HG03469 (cell line): Measurements from ENCODE around the gene PI4K2B.
"Not testable (repeated sequence)": the region's sequence is repeated elsewhere in the genome, so short reads cannot be mapped to it uniquely, and the experiment has no call there.

Experiments
- ATAC-seq: cut with Tn5 transposase; IDR thresholded peaks from one replicate; pipeline ENCODE4 v1.9.1; 2021; ENCODE audit warnings: mild to moderate bottlenecking, moderate library complexity, moderate number of reproducible peaks; ENCODE audit not compliant: unreplicated experiment

Gene PI4K2B

DNA sequence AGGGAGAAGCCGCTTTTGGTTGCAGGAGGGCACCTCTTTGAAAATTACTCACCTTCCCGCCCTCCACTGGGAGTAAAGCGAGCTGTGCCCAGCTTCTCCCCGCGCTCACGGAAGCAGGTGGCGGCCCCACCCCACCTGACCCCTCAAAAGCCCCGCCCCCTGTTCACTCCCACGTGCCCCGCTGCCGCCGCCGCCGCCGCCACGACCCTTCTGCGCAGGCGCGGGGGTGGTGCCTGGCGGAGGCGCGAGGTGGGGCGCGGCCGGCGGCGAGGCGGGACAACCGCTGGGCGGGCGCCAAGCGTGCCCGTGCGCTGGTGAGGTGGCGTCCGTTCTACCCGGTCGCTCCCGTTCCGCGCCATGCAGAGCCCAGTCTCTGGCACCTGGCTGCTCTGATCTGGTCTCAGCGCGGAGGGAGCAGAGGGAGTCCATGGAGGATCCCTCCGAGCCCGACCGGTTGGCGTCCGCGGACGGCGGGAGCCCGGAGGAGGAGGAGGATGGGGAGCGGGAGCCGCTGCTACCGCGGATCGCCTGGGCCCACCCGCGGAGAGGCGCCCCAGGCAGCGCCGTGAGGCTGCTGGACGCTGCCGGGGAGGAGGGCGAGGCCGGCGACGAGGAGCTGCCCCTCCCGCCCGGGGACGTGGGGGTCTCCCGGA, at the start of gene PI4K2B:
TSS of gene PI4K2B (plus strand) at position 297 of the 653 bp plus-strand sequence. CDS start at position 428, 131 bp downstream.
- peak; percentile 41 for ATAC-seq

DNA sequence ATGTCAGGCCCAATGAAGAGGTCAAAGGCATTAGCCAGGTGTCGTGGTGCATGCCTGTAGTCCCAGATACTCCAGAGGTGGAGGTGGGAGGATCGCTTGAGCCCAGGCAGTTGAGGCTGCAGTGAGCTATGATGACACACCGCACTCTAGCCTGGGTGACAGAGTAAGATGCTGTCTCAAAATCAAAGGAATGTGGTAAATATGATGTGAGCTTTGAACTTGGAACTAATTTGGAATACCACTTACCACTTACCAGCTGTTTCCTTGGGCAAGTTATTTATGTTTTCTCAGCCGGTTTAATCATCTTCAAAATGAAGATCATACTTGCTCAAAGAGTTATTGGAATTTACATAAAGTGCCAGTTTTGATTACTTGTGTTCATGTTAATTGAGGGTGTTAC, 49.8 kb upstream of the PI4K2B start:
- no peak for ATAC-seq

DNA sequence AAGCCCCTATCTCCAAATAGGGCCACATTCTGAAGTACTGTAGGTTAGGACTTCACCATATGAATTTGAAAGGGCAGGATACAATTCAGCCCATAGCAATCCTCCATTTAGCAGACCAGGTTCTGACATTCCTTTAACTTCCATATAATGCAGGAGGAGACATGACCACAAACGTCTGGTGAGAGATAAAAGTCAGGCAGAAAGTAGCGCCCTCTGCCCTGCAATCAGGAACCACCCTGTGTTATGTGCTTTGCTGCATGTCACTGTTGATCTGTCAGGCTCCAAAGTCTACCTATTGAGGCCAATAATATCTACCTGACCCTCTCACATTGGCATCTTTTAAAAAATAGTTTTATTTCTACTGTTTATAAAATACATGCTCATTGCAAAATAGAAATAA, 43.4 kb upstream of the PI4K2B start:
- ATAC-seq: no peak

DNA sequence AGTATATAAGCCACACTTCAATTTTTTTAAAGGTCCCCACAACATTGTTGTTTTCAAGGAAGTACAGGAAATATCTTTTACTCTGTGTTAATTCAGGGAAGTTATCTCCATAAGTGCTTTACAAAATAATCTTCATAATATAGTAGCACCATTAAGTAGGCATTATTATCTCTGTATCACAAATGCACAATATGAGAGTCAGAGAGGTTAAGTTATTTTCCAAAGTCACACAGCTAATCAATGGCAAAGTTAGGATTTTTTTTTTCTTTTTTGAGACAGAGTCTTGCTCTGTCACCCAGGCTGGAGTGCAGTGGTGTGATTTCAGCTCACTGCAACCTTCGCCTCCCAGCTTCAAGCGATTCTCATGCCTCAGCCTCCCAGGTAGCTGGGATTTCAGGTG, 35.1 kb upstream of the PI4K2B start:
- ATAC-seq: no peak

DNA sequence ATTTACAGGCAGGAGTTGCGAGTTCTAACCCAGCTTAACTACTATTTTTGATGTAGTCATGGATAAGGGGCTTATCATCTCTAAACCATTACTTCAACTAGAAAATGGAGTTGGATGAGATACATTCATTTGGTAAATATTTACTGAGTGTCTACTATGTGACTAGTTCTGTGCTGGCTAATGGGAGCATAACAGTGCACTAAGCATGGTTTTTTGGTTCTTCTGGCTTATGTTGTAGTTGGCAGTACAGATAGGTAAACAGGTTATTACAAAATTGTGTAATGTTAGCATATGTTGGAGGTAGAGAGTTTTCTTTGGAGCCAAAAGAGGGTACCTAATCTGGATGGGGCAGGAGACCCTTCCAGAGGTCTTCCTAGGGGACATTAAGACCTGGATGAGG, 25.8 kb upstream of the PI4K2B start:
- no peak for ATAC-seq

DNA sequence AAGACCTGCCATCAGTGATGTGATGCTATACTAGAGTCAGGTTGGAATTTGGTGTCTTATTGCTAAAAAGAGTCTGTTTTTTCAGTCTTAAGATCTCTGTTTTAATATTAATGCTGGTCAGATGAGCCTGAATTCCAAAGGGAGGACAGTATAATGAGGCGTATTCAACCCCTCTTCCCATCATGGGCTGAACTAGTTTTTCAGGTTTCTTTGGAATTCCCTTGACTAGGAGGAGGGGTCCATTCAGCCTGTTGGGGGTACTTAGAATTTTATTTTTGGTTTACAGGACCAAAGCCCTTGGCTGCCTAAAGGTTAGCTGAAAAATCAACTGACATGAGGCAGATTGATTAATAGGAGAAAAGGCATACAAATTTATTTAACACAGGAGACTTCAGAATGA, 24.1 kb upstream of the PI4K2B start:
- ATAC-seq: no peak

DNA sequence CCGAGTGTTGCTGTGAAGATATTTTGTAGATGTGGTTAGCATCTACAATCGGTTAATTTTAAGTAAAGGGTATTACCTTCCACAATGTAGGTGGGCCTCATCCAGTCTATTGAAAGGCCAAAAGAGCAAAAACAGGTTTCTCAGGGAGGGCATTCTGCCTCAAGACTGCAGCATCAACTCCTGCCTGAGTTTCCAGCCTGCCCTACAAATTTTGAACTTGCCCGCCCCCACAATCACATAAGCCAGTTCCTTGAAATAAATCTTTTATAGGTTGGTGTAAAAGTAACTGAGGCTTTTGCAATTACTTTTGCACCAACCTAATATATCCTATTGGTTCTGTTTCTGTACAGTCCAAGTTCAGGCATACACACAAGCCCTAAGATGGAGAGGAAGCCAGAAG, 22.1 kb upstream of the PI4K2B start:
- no peak for ATAC-seq

DNA sequence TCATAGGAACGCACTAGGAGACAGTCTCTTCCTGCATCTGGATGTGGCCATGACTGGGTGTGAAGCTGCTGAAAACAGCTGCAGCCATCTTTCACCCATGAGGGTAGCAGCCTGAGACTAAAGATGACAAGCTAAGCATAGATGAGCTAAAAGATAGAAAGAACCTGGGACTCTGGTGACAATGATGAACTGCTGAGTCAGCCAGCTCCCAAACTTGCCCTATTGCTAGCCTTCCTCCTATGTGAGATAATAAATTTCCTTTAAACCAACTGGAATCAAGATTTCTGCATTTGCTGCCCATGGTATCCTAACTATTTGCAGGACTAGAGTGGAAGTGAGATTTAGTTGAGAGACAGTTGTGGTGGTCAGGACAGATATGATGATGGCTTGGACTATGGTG, 21.0 kb upstream of the PI4K2B start:
- ATAC-seq: no peak

DNA sequence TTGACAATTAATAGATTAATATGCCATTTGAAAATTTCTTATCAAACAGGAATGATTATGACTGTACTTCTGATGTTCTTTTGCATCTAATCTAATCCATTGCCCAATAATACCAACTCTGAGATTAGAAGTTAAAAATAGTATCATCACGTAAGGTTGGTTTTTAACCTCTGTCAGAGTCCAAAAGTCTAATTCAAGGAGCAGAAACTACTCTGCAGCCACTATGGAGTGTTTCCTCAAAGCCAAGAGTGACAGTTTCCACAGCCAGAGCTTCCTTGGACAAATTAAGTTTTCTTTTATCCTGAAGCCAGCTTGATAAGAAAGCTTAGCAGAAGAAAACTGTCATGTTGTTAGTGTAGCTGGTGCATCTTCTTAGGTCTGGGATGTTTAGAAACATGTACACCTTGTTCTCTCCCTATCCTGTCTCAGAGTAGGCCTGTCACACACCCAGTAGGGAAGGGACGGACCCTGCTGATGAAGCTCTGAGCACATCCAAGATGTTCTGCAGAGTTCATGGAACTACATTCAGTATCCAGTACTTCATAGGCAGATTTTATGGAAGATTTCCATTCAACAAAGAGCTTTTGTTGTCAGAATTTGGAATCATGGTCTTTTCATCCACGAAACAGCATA, 20.4 kb upstream of the PI4K2B start:
- no peak for ATAC-seq

DNA sequence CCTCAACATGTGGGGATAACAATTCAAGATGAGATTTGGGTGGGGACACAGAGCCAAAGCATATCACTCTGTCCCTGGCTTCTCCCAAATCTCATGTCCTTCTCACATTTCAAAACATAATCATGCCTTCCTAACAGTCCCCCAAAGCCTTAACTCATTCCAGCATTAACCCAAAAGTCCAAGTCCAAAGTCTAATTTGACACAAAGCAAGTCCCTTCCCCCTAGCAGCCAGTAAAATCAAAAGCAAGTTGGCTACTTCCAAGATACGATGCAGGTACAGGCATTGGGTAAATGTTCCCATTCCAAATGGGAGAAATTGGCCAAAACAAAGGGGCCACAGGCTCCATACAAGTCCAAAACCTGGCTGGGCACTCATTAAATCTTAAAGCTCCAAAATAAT, 19.1 kb upstream of the PI4K2B start:
- ATAC-seq: not testable (repeated sequence)

DNA sequence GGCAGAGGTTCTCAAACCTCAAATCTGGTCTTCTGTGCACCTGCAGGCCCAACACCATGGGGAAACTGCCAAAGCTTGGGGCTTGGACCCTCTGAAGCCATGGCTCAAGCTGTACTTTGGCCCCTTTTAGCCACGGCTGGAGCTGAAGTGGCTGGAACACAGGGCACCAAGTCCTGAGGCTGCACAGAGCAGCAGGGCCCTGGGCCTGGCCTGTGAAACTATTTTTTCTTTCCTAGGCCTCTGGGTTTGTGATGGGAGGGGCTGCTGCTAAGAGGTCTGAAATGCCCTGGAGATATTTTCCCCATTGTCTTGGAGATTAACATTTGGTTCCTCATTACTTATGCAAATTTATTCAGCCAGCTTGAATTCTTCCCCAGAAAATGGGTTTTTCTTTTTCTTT, 18.3 kb upstream of the PI4K2B start:
- ATAC-seq: no peak

DNA sequence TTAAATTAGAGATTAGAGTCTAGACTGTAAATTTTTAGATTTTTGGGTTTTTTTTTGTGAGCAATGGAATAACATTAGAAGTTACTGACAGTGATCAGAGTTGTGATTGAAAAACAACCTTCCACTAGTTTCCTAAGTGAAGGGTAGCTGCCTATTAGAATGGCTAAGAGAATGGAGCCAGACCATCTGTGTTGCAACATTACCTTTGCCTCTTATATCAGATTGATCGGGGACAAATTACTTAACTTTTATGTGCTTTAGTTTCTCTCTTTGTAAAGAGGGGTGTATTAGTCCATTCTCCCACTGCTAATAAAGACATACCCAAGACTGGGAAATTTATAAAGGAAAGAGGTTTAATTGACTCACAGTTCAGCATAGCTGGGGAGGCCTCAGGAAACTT, 12.5 kb upstream of the PI4K2B start:
- no peak for ATAC-seq

DNA sequence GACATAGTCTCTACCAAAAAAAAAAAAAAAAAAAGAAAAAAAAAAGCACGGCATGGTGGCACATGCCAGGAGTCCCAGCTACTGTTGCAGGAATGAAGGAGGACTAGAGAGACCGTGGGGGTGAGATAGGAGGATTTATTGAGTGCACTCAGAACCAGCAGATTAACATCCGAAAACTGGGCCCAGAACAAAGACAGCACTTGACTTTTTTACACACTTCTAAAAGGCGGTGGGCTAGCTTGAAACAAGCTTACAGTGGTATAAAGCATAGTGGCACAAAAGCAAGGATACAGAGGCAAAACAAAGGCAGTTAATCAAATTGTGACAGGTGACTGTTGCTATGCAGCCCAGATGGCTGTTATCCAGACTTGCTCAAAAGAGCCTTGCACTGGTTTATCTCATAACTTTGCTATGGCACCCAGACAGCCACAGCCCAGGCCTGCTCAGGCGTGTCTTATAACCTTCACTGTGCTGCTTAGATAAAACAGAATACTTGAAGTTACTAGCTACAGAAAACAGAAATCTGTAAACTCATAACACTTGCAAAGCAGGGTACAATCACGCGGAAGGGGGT, 9.9 kb upstream of the PI4K2B start:
- no peak for ATAC-seq

DNA sequence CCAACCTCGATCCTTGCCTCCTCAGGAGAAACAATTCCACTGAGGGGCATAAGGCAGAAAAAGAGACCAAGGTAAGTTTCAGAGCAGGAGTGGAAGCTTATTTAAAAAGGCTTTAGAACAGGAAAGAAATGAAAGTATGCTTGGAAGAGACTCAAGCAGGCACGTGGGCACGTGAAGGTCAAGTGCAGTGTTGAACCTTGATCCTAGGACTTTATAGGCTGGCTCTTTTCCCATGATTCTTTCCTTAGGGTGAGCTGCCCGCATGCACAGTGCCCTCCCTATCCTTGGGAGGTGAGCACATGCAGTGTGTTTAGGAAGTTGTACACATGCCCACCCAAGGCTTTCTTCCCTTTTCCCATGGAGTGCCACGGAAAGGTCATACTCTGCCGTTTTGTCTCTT, 4.0 kb upstream of the PI4K2B start:
- ATAC-seq: no peak

DNA sequence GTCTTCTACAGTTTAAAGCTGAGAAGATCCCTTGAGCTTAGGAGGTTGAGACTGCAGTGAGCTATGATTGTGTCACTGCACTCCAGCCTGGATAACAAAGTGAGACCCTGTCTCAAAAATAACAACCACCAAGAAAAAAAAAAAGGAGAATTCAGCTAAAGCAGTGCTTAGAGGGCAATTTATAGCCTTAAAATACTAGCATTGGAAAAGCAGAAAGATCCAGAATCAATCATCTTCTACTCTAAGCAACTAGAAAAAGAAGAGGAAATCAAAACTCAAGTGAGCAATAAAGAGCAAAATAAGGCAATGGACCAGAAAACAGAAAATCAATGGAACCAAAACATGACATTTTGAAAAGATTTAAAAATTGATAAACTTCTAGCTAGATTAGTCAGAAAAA, 639 bp upstream of the PI4K2B start:
- no peak for ATAC-seq

DNA sequence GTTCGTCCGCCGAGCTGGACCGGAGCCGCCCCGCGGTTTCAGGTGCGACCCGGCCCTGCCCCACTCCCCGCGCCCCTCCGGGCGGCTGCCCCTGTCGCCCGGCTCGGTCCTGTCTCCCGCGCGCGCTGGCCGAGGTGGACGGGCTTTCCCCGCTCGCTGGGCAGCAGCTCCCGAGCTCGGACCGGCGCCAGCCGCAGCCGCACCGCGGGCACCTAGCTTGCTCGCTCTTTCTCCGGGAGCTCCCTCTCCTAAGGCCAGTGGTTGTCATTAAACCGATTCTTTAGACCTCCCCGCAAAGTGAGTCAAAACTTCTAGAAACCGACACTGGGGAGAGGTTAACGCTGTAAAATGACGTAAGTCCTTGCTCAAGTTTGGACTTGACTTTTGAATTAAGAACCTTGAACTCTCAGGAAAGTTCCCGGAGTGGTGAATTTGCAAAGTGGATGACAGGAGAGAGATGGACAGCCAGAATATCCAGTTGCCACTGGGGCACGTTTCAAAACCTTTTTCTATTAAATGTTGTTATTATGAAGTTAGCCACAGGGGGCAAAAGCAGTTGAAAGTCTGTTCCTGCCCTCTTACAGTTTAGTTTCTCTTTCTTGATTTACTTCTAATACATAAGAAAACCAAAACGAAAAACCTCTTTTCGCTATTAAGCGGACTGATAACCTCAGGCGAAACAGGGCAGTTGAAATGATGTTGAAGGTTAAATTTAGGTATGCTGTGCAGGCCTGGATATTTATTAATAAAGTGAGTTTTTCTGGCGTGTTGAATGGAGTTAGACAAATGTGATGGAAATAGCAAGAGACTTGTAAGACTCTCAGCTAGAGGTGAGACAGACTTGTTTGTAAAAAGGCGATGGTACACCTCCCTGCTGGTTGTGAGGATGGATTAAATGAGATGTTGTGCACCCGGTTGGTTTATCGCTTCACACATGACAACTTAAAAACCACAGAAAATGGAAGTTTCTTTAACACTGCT, 847 bp downstream of the PI4K2B start:
- peak; percentile 41 for ATAC-seq

DNA sequence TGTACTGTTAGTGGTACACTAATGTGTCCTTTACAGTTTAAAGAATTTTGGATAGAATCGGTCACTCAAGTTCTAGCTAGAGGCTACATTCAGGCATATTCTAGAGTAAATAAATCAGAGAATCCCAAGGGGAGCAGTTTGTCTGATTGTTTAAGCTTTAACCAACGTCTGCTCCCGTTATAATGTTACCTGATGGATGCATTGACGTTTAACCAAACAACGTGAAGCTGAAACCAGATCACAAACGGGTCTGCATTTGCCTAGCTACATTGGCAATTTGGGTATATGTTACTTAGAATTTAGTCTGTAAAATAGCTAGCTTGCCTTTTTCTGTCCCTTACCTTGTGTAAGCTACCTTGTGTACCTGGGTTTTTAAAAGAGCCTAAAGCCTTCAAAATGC, 1.6 kb downstream of the PI4K2B start:
- no peak for ATAC-seq

DNA sequence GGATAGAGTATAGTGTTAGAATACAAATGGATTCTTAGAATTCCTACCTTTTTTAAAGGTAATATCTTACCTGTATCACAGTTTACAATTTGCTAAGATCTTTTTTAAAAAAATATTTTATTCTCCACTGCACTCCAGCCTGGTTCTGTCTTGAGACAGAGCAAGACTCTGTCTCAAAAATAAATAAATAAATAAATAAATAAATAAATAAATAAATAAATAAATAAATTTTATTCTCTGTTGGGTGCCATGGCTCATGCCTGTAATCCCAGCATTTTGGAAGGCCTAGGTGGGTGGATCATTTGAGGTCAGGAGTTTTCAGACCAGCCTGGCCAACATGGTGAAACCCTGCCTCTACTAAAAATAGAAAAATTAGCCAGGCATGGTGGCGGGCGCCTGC, 2.2 kb downstream of the PI4K2B start:
- not testable (repeated sequence) for ATAC-seq

DNA sequence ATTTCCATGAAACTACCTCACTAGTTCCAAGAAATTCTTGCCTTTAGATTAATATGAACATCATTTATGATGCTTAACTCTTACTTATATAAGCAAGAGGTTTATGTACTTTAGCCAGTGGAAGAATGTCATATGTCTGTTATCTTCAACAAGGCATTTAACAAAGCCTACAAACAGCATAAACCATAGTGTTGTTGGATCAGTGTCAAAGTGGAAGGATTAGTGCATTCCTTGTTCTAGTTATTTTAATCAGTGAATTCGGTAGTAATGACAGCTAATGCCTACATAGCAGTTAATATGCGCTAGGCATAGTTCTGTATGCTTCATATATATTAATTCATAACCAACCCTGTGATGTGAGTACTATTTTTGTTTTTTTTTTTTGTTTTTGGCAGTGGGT, 3.1 kb downstream of the PI4K2B start:
- ATAC-seq: no peak

DNA sequence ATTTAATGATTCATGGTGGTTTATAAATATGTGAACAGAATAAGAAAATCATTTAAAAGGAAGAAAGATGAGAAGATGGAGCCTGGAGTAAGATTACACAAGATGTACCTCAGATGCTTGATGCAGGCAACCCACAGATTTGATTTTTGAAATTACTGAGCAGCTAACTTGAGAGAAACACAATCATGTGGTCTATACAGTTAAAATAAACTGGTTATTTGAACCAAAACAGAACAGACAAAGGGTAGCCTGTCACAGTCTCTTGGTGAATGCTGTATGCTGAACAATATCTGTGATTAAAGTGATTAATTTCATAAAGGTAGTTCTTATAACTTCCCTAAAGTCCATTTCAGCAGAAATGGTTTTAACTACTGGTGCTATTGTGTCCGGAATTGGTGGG, 4.2 kb downstream of the PI4K2B start:
- ATAC-seq: no peak

DNA sequence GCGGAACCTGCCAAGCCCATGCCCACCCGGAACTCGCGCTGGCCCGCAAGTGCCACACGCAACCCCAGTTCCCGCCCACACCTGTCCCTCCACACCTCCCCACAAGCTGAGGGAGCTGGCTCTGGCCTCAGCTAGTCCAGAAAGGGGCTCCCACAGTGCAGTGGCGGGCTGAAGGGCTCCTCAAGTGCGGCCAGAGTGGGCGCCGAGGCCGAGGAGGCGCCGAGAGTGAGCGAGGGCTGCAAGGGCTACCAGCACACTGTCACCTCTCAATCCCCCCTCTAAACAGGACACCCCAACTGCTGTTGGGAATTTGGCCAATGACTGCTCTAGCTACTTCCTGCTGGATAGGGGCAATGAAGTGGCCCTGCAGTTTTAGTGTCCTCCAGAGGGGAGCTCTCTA, 5.7 kb downstream of the PI4K2B start:
- not testable (repeated sequence) for ATAC-seq
